Neural crest cell (in vitro differentiated cells): ENCODE measurements around the gene PLET1. TPM values are rescaled to one million over a fixed set of nuclear protein-coding genes. Genes with fewer than 3 reads are reported as not detected.

Experiments used
- DNase-seq: peaks from one replicate; pipeline ENCODE4 v3.0.0; 2021; ENCODE audit warnings: low read depth, mixed read lengths, low spot score
- H3K27ac Mint-ChIP-seq: one replicate; pipeline ENCODE4 v1.8.0; 2021; ENCODE audit warnings: mild to moderate bottlenecking, mixed read lengths; ENCODE audit not compliant: unreplicated experiment
- H3K27me3 Mint-ChIP-seq: 2 replicates; pipeline ENCODE4 v1.8.0; 2021; ENCODE audit warnings: low read depth, mild to moderate bottlenecking, mixed read lengths
- H3K36me3 Mint-ChIP-seq: 2 replicates; pipeline ENCODE4 v1.8.0; 2021; ENCODE audit warnings: low read depth, mild to moderate bottlenecking, mixed read lengths
- H3K4me1 Mint-ChIP-seq: 2 replicates; pipeline ENCODE4 v1.8.0; 2021; ENCODE audit warnings: mixed read lengths
- H3K4me3 Mint-ChIP-seq: one replicate; pipeline ENCODE4 v1.8.0; 2021; ENCODE audit warnings: mild to moderate bottlenecking, mixed read lengths
- H3K9me3 Mint-ChIP-seq: 2 replicates; pipeline ENCODE4 v1.8.0; 2021; ENCODE audit warnings: mixed read lengths
- CTCF ChIP-seq: fragments of 200-600 bp; sonication (generic); conservative IDR thresholded peaks from 2 replicates; pipeline ENCODE4 v1.5.0; 2021; ENCODE audit warnings: antibody characterized with exemption, mild to moderate bottlenecking
- total RNA-seq: library from RNA; stranded (reverse); gene quantifications from 2 replicates; pipeline ENCODE4 v1.2.1, GENCODE V29; 2021

PLET1 gene
- total RNA-seq, 1 donor from 2014 or later: not detected

- no peak for TF ChIP-seq CTCF
- H3K27me3 Mint-ChIP-seq: peaks cover 3% of the 10 kb centered on the region
- H3K9me3 Mint-ChIP-seq: no peaks in the 10 kb centered on the region
- H3K4me1 Mint-ChIP-seq: peaks cover 5% of the 10 kb centered on the region
- DNase-seq: no peak
- no peak overlapping the region for H3K4me3 Mint-ChIP-seq
- H3K36me3 Mint-ChIP-seq: no peaks in the 10 kb centered on the region
- peak overlapping the region; percentile 57 for H3K27ac Mint-ChIP-seq
Measured at GRCh38 chr11:112297248-112297866, 36.7 kb upstream of the PLET1 start.

GRCh38 chr11:112296044-112296443 lies 35.4 kb upstream of the PLET1 start:
- Mint-ChIP-seq H3K27me3 (peaks cover 14% of the 10 kb centered on the region), H3K4me3 (no peak overlapping the region), H3K9me3 (no peaks in the 10 kb centered on the region), H3K27ac (no peak overlapping the region), H3K4me1 (no peaks in the 10 kb centered on the region), H3K36me3 (no peaks in the 10 kb centered on the region)
- no peak for TF ChIP-seq CTCF
- DNase-seq: no peak

GRCh38 chr11:112294688-112295340 lies 34.2 kb upstream of the PLET1 start:
- H3K27me3 Mint-ChIP-seq: peaks cover 21% of the 10 kb centered on the region
- H3K27ac Mint-ChIP-seq: no peak overlapping the region
- peaks cover 4% of the 10 kb centered on the region for H3K4me1 Mint-ChIP-seq
- no peak overlapping the region for H3K4me3 Mint-ChIP-seq
- TF ChIP-seq CTCF: no peak
- H3K9me3 Mint-ChIP-seq: no peaks in the 10 kb centered on the region
- H3K36me3 Mint-ChIP-seq: no peaks in the 10 kb centered on the region
- no peak for DNase-seq

- H3K9me3 Mint-ChIP-seq: no peaks in the 10 kb centered on the region
- H3K27me3 Mint-ChIP-seq: peaks cover 31% of the 10 kb centered on the region
- H3K36me3 Mint-ChIP-seq: no peaks in the 10 kb centered on the region
- TF ChIP-seq CTCF: no peak
- H3K4me3 Mint-ChIP-seq: no peak overlapping the region
- DNase-seq: no peak
- H3K4me1 Mint-ChIP-seq: peaks cover 12% of the 10 kb centered on the region
- no peak overlapping the region for H3K27ac Mint-ChIP-seq
Measured at GRCh38 chr11:112293614-112294013, 33.0 kb upstream of the PLET1 start.

- TF ChIP-seq CTCF: no peak
- no peak for DNase-seq
- peaks cover 34% of the 10 kb centered on the region for H3K27me3 Mint-ChIP-seq
- no peaks in the 10 kb centered on the region for H3K9me3 Mint-ChIP-seq
- peaks cover 17% of the 10 kb centered on the region for H3K4me1 Mint-ChIP-seq
- no peak overlapping the region for H3K4me3 Mint-ChIP-seq
- H3K27ac Mint-ChIP-seq: no peak overlapping the region
- no peaks in the 10 kb centered on the region for H3K36me3 Mint-ChIP-seq
Measured at GRCh38 chr11:112292785-112293407, 32.2 kb upstream of the PLET1 start.
